Lower leg skin (tissue), 3 donors: Measurements from ENCODE around the gene SVIL.

Source experiments
- POLR2A ChIP-seq, 2 donors: fragments of 450-650 bp; IDR thresholded peaks; one replicate each; pipeline ENCODE4 v1.6.1; 2016 to 2017; ENCODE audit warnings: antibody characterized with exemption in 2 of 2, mild to moderate bottlenecking in 1 of 2, moderate library complexity in 1 of 2
- TF ChIP-seq, protein P1 (sequence below), 3 donors: fragments of 450-650 bp; IDR thresholded peaks; one replicate each; pipeline ENCODE4 v1.5.1; 2016; ENCODE audit warnings: antibody characterized with exemption in 3 of 3, mild to moderate bottlenecking in 3 of 3, moderate library complexity in 2 of 3

DNA sequence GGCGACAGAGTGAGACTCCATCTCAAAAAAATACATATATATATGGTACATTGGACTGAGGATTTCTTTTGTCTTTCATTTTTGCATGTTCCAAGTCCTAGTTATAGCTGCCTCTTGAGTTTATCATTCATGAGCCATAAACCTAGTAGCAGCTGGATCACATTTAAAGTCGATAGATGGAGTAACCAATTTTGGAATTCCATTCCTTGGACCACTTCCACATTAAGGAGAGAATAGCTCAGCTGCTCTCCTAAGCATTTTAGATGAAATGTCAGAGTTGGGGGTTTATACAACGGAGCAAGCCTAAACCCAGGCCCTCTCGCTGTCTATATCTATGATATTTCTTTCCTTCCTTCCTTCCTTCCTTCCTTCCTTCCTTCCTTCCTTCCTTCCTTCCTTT is 204.7 kb downstream of the SVIL start:
- TF ChIP-seq, protein P1, sequence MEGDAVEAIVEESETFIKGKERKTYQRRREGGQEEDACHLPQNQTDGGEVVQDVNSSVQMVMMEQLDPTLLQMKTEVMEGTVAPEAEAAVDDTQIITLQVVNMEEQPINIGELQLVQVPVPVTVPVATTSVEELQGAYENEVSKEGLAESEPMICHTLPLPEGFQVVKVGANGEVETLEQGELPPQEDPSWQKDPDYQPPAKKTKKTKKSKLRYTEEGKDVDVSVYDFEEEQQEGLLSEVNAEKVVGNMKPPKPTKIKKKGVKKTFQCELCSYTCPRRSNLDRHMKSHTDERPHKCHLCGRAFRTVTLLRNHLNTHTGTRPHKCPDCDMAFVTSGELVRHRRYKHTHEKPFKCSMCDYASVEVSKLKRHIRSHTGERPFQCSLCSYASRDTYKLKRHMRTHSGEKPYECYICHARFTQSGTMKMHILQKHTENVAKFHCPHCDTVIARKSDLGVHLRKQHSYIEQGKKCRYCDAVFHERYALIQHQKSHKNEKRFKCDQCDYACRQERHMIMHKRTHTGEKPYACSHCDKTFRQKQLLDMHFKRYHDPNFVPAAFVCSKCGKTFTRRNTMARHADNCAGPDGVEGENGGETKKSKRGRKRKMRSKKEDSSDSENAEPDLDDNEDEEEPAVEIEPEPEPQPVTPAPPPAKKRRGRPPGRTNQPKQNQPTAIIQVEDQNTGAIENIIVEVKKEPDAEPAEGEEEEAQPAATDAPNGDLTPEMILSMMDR (IDR thresholded peaks at IDR 0.05), result no peak
- TF ChIP-seq POLR2A (IDR thresholded peaks at IDR 0.05), result no peak
